HepG2 (cell line): Measurements from ENCODE around the gene COX10. TPM values are rescaled to one million over a fixed set of nuclear protein-coding genes. Genes with fewer than 3 reads are reported as not detected.
A peak's percentile ranks its signal among the peaks of the same experiment; 100 is the strongest.

Experiments used
- ATAC-seq: fragments of 200-7000 bp; cut with Tn5 transposase; 3 replicates; pipeline ENCODE4 v1.9.1; 2020; ENCODE audit warnings: mild to moderate bottlenecking, moderate library complexity
- BruUV-seq: library from RNA; stranded (reverse); fragments of 400-500 nt; replicated peaks from 2 replicates; lab custom pipeline; 2021; lab: Mats Ljungman, UMichigan
- CTCF ChIA-PET: fragments of 300-600 bp; formaldehyde crosslinking; extraction: SDS; loops from one replicate; lab custom pipeline; 2021; ENCODE audit warnings: low total read pairs, inconsistent platforms, low intra/inter-chr PET ratio; lab: Yijun Ruan, JAX
- POLR2A ChIA-PET: fragments of 350-600 bp; sonication (Branson Sonifier 250); formaldehyde crosslinking; loops from one replicate; lab custom pipeline; 2020; ENCODE audit warnings: antibody characterized with exemption, inconsistent platforms; lab: Yijun Ruan, JAX
- DNase-seq: peaks from one replicate; pipeline ENCODE4 v3.0.0-alpha.2; 2015; ENCODE audit warnings: low spot score
- FAIRE-seq: peaks from 3 replicates; lab custom pipeline; 2011; peaks lifted over from hg19 to GRCh38; lab: Jason Lieb, UNC
- H2AFZ ChIP-seq: one replicate; pipeline ENCODE4 v1.6.1; 2011; ENCODE audit warnings: low read length, inconsistent platforms
- H3K27ac ChIP-seq: fragments of 300-600 bp; 3 replicates; pipeline ENCODE4 v1.8.0; 2011; ENCODE audit warnings: mixed run types, mild to moderate bottlenecking, mixed read lengths, low read length, inconsistent platforms; ENCODE audit not compliant: insufficient read depth; ENCODE audit errors: extremely low read length
- H3K27me3 ChIP-seq, 2 experiments: fragments of 200-600 bp in 1 of 2; 2 replicates in 1 of 2; 3 replicates in 1 of 2; pipeline versions ENCODE4 v1.6.0 to v1.8.0; 2011; ENCODE audit warnings: low read length in 2 of 2, mild to moderate bottlenecking in 2 of 2, moderate library complexity in 2 of 2, inconsistent platforms in 1 of 2; ENCODE audit not compliant: insufficient read depth in 2 of 2, control insufficient read depth in 1 of 2
- H3K36me3 ChIP-seq, 2 experiments: fragments of 200-600 bp in 1 of 2; replicated peaks in 1 of 2; 2 replicates in 1 of 2; 3 replicates in 1 of 2; pipeline versions ENCODE4 v1.5.1 to v1.8.0; 2011; ENCODE audit warnings: low read length in 2 of 2, inconsistent platforms in 1 of 2; ENCODE audit not compliant: insufficient read depth in 2 of 2, control insufficient read depth in 1 of 2
- H3K4me1 ChIP-seq: 2 replicates; pipeline ENCODE4 v1.5.1; 2012; ENCODE audit warnings: low read length, inconsistent platforms; ENCODE audit not compliant: insufficient read depth
- H3K4me2 ChIP-seq: 2 replicates; pipeline ENCODE4 v1.6.0; 2011; ENCODE audit warnings: low read depth, low read length, inconsistent platforms
- H3K4me3 ChIP-seq, 3 experiments: fragments of 200-600 bp in 1 of 3; sonication (generic), shearing (Covaris generic) in 1 of 3; replicated peaks in 1 of 3; 2 replicates each; pipeline ENCODE4 v1.5.1; 2011 to 2016; ENCODE audit warnings: low read length in 3 of 3, inconsistent platforms in 2 of 3, low read depth in 2 of 3, mild to moderate bottlenecking in 2 of 3, control low read depth in 1 of 3, mixed read lengths in 1 of 3; ENCODE audit not compliant: insufficient read depth in 1 of 3
- H3K79me2 ChIP-seq: one replicate; pipeline ENCODE4 v1.6.1; 2011; ENCODE audit warnings: low read length, inconsistent platforms; ENCODE audit not compliant: insufficient read depth
- H3K9ac ChIP-seq: 2 replicates; pipeline ENCODE4 v1.6.0; 2011; ENCODE audit warnings: mild to moderate bottlenecking, low read depth, low read length, inconsistent platforms; ENCODE audit not compliant: insufficient read depth
- H3K9me3 ChIP-seq: 2 replicates; pipeline ENCODE4 v1.5.1; 2012; ENCODE audit warnings: mild to moderate bottlenecking, low read length
- H4K20me1 ChIP-seq: 2 replicates; pipeline ENCODE4 v1.6.0; 2011; ENCODE audit warnings: inconsistent platforms, mild to moderate bottlenecking, low read length, moderate library complexity; ENCODE audit not compliant: insufficient read depth
- CREB1 ChIP-seq, 2 experiments: fragments of 450-650 bp in 1 of 2; IDR thresholded peaks; 2 replicates each; pipeline ENCODE4 v1.6.1; 2016 to 2017; ENCODE audit warnings: control low read depth in 1 of 2, mild to moderate bottlenecking in 1 of 2, missing compliant biosample characterization in 1 of 2, missing genetic modification characterization in 1 of 2
- ZBTB8A ChIP-seq: sonication (generic); formaldehyde crosslinking; IDR thresholded peaks from 2 replicates; pipeline ENCODE4 v1.4.0; 2020; ENCODE audit warnings: mild to moderate bottlenecking, low read depth, missing genetic modification reagents, borderline replicate concordance
- ZNF331 ChIP-seq: sonication (generic); formaldehyde crosslinking; IDR thresholded peaks from 2 replicates; pipeline ENCODE4 v1.4.0; 2020; ENCODE audit warnings: missing genetic modification reagents
- ZNF709 ChIP-seq: sonication (generic); formaldehyde crosslinking; IDR thresholded peaks from 2 replicates; pipeline ENCODE4 v1.5.0; 2020; ENCODE audit warnings: mild to moderate bottlenecking, missing genetic modification reagents
- WGBS: methylation state at CpG from one replicate; pipeline ENCODE4 v1.1.6; 2017; ENCODE audit warnings: low lambda C conversion rate; 5-methylcytosine and 5-hydroxymethylcytosine counted together
- in situ Hi-C: cut with HindIII; loops from 2 replicates; pipeline ENCODE4 v1.10.0; 2017; ENCODE audit warnings: low pct_unique_long_range_greater_than_20kb; ENCODE audit not compliant: extremely low pct_ligation_motif_present
- intact Hi-C: fragments of 100-400 bp; cut with micrococcal nuclease; formaldehyde crosslinking; loops from one replicate; pipeline ENCODE4 v1.10.0; 2022; ENCODE audit not compliant: unreplicated experiment
- polyA plus RNA-seq, 8 experiments: library from polyadenylated mRNA; depleted of rRNA in 3 of 8; stranded (reverse) in 7 of 8; unstranded in 1 of 8; fragments of >200 nt; fragmentation: Illumina TruSeq in 4 of 8; extraction: Trizol in 4 of 8; gene quantifications; 2 replicates each; pipeline versions ENCODE4 v1.2.1 to v1.2.3, GENCODE V29; 2011 to 2016; ENCODE audit warnings: low read depth in 4 of 8, missing spikeins in 1 of 8, mixed read lengths in 1 of 8; ENCODE audit not compliant: insufficient read depth in 1 of 8
- total RNA-seq, 5 experiments: library from RNA; depleted of rRNA; stranded (reverse); fragments of >200 nt; fragmentation: Illumina TruSeq; extraction: Trizol; gene quantifications; 2 replicates each; pipeline ENCODE4 v1.2.3, GENCODE V29; 2016; ENCODE audit warnings: low read depth in 1 of 5
- TF ChIP-seq, protein P1 (sequence below): sonication (generic); formaldehyde crosslinking; IDR thresholded peaks from 2 replicates; pipeline ENCODE4 v1.8.0; 2022; ENCODE audit warnings: missing genetic modification reagents, mild to moderate bottlenecking, moderate library complexity, borderline replicate concordance
- TF ChIP-seq, protein P2 (sequence below): sonication (generic); formaldehyde crosslinking; IDR thresholded peaks from 2 replicates; pipeline ENCODE4 v1.8.0; 2022; ENCODE audit warnings: missing genetic modification reagents, low read depth, mild to moderate bottlenecking, borderline replicate concordance
- TF ChIP-seq, protein P3 (sequence below): IDR thresholded peaks from 2 replicates; pipeline ENCODE4 v1.6.1; 2016; ENCODE audit warnings: low read depth

The COX10 gene
- total and polyA plus RNA-seq, 2 of the 13 experiments (the other 11 are each of a cell fraction or from before 2014, with no cell fraction given): 13.9 to 20.1 TPM

DNA sequence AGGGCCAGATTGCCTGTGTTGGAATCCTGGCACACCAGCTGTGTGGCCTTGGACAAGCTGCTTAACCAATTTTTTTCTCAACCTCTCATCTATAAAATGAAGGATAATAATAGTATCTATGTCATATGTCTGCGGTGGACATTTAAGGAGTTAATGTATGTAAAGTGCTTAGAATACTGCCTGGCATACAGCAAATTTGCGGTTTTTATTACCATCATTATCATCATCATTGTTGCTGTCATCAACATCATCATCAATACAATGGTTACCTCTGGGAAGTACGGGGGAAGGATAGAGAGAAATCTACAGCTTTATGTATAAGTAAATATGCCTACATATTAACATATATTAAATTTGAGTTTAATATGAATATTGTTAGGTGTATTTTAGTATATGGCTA, 37.1 kb upstream of the COX10 start:
- Histone ChIP-seq H2AFZ (no peak overlapping the region), H3K9ac (no peak overlapping the region), H3K27ac (no peak overlapping the region), H3K36me3 (peaks cover 3 to 10% of the 10 kb centered on the region in 2 experiments), H4K20me1 (no peaks in the 10 kb centered on the region), H3K4me2 (no peak overlapping the region), H3K79me2 (no peaks in the 10 kb centered on the region), H3K27me3 (no peaks in the 10 kb centered on the region), H3K4me3 (no peak overlapping the region), H3K9me3 (no peaks in the 10 kb centered on the region), H3K4me1 (no peaks in the 10 kb centered on the region)
- in situ Hi-C loops (loop anchor here (10.0 kb wide), 1 partner anchor 63 kb away; no protein-coding TSS in a partner anchor), intact Hi-C loops (no loop called here)
- ChIA-PET CTCF (no interaction called here), POLR2A (no interaction called here)
- WGBS: 98% methylated on average over 3 of the region's 3 CpGs
- TF ChIP-seq, protein P1, sequence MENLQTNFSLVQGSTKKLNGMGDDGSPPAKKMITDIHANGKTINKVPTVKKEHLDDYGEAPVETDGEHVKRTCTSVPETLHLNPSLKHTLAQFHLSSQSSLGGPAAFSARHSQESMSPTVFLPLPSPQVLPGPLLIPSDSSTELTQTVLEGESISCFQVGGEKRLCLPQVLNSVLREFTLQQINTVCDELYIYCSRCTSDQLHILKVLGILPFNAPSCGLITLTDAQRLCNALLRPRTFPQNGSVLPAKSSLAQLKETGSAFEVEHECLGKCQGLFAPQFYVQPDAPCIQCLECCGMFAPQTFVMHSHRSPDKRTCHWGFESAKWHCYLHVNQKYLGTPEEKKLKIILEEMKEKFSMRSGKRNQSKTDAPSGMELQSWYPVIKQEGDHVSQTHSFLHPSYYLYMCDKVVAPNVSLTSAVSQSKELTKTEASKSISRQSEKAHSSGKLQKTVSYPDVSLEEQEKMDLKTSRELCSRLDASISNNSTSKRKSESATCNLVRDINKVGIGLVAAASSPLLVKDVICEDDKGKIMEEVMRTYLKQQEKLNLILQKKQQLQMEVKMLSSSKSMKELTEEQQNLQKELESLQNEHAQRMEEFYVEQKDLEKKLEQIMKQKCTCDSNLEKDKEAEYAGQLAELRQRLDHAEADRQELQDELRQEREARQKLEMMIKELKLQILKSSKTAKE (CRISPR knock-in tag): no peak
- no peak for TF ChIP-seq ZNF709 (CRISPR knock-in tag)
- TF ChIP-seq CREB1 (IDR thresholded peaks at IDR 0.05): peak; percentile 12; the same call in 1 of the 2 replicates
- no peak for TF ChIP-seq CREB1 (CRISPR knock-in tag; IDR thresholded peaks at IDR 0.05)
- TSS peak; percentile 38 for BruUV-seq
- FAIRE-seq: no peak
- DNase-seq: no peak
- no peak for ATAC-seq

DNA sequence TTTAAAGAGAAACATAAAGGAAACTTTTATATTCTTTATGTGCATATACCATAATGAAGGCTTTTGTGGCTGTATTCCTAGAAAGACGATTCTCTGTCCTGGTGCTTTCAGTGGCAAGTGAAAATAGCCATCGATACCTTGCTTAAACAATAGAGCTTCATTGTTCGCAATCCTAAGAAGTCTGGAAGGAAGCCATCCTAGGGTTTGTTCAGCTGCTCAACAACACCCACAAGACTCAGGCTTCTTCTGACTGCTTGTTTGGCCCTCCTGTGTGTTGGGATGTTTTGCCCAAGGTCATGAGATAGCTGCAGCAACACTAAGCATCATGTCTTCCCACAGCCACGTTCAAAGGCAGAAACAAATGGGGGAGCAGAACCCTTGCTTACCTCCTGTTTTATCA, 36.1 kb upstream of the COX10 start:
- CTCF ChIA-PET: no interaction called here
- POLR2A ChIA-PET: no interaction called here
- Histone ChIP-seq H3K4me3 (no peak overlapping the region), H3K4me2 (no peak overlapping the region), H3K27ac (no peak overlapping the region), H3K4me1 (no peaks in the 10 kb centered on the region), H2AFZ (no peak overlapping the region), H4K20me1 (no peaks in the 10 kb centered on the region), H3K79me2 (no peaks in the 10 kb centered on the region), H3K9ac (no peak overlapping the region), H3K36me3 (peaks cover 3 to 10% of the 10 kb centered on the region in 2 experiments), H3K27me3 (no peaks in the 10 kb centered on the region), H3K9me3 (no peaks in the 10 kb centered on the region)
- in situ Hi-C loops (loop anchor here (10.0 kb wide), 1 partner anchor 62 kb away; no protein-coding TSS in a partner anchor), intact Hi-C loops (no loop called here)
- no peak for DNase-seq
- no peak for FAIRE-seq
- ATAC-seq: no peak
- 89% methylated on average over 4 of the region's 4 CpGs for WGBS
- no TSS peak for BruUV-seq
- TF ChIP-seq ZNF331 (CRISPR knock-in tag) (no peak), ZBTB8A (CRISPR knock-in tag) (no peak)
- TF ChIP-seq, protein P2, sequence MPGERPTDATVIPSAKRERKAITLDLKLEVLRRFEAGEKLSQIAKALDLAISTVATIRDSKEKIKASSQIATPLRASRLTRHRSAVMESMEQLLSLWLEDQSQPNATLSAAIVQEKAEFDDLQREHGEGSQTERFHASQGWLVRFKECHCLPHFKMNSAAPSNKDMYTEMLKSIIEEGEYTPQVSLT (CRISPR knock-in tag): no peak
- TF ChIP-seq, protein P3, sequence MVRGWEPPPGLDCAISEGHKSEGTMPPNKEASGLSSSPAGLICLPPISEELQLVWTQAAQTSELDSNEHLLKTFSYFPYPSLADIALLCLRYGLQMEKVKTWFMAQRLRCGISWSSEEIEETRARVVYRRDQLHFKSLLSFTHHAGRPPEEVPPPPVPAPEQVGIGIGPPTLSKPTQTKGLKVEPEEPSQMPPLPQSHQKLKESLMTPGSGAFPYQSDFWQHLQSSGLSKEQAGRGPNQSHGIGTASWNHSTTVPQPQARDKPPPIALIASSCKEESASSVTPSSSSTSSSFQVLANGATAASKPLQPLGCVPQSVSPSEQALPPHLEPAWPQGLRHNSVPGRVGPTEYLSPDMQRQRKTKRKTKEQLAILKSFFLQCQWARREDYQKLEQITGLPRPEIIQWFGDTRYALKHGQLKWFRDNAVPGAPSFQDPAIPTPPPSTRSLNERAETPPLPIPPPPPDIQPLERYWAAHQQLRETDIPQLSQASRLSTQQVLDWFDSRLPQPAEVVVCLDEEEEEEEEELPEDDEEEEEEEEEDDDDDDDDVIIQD: no peak
